Measurements from ENCODE around the gene KCNN2. TPM values are rescaled to one million over a fixed set of nuclear protein-coding genes. Genes with fewer than 3 reads are reported as not detected.

Gene KCNN2
- total RNA-seq, 1 donor from 2014 or later: 2.3 TPM

DNA sequence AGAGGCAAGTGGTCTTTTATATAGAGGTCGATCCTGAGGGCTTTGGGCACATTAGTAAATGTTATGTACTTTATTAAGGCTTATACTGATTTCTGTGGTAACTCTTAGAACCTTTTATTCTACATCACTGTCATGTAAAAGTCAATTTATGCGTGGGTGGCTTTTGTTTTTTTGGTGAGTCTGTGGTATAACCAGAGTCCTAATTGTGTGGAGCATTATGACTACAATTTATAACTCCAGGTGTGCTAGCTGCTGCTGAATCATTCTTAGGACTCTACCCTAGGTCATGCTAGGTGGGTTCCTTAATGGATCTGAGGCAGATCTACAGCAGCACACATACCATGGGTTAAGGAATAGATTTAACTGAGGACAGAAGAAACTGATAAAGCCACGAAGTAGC lies 33.9 kb upstream of the KCNN2 start:
- Mint-ChIP-seq H3K9me3 (ENCODE audit: unreplicated experiment) (no peaks in the 10 kb centered on the region), H3K36me3 (ENCODE audit: unreplicated experiment) (no peaks in the 10 kb centered on the region), H3K27ac (ENCODE audit: unreplicated experiment) (no peak overlapping the region), H3K27me3 (ENCODE audit: unreplicated experiment) (peaks cover 2% of the 10 kb centered on the region), H3K4me3 (ENCODE audit: unreplicated experiment) (no peak overlapping the region), H3K4me1 (ENCODE audit: low read depth, unreplicated experiment) (no peaks in the 10 kb centered on the region)
- TF ChIP-seq, protein P1, sequence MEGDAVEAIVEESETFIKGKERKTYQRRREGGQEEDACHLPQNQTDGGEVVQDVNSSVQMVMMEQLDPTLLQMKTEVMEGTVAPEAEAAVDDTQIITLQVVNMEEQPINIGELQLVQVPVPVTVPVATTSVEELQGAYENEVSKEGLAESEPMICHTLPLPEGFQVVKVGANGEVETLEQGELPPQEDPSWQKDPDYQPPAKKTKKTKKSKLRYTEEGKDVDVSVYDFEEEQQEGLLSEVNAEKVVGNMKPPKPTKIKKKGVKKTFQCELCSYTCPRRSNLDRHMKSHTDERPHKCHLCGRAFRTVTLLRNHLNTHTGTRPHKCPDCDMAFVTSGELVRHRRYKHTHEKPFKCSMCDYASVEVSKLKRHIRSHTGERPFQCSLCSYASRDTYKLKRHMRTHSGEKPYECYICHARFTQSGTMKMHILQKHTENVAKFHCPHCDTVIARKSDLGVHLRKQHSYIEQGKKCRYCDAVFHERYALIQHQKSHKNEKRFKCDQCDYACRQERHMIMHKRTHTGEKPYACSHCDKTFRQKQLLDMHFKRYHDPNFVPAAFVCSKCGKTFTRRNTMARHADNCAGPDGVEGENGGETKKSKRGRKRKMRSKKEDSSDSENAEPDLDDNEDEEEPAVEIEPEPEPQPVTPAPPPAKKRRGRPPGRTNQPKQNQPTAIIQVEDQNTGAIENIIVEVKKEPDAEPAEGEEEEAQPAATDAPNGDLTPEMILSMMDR (IDR thresholded peaks at IDR 0.05; ENCODE audit: partially characterized antibody, unreplicated experiment): no peak
- no peak for DNase-seq

GRCh38 chr5:114330916-114331531 lies 30.8 kb upstream of the KCNN2 start:
- Mint-ChIP-seq H3K4me1 (ENCODE audit: low read depth, unreplicated experiment) (no peaks in the 10 kb centered on the region), H3K4me3 (ENCODE audit: unreplicated experiment) (no peak overlapping the region), H3K27me3 (ENCODE audit: unreplicated experiment) (peaks cover 2% of the 10 kb centered on the region), H3K27ac (ENCODE audit: unreplicated experiment) (no peak overlapping the region), H3K36me3 (ENCODE audit: unreplicated experiment) (no peaks in the 10 kb centered on the region), H3K9me3 (ENCODE audit: unreplicated experiment) (no peaks in the 10 kb centered on the region)
- TF ChIP-seq, protein P1 (IDR thresholded peaks at IDR 0.05; ENCODE audit: partially characterized antibody, unreplicated experiment): no peak
- DNase-seq: no peak

- no peak for DNase-seq
- Mint-ChIP-seq H3K36me3 (ENCODE audit: unreplicated experiment) (no peaks in the 10 kb centered on the region), H3K27ac (ENCODE audit: unreplicated experiment) (no peak overlapping the region), H3K4me3 (ENCODE audit: unreplicated experiment) (no peak overlapping the region), H3K27me3 (ENCODE audit: unreplicated experiment) (no peaks in the 10 kb centered on the region), H3K9me3 (ENCODE audit: unreplicated experiment) (no peaks in the 10 kb centered on the region), H3K4me1 (ENCODE audit: low read depth, unreplicated experiment) (no peaks in the 10 kb centered on the region)
- TF ChIP-seq, protein P1 (IDR thresholded peaks at IDR 0.05; ENCODE audit: partially characterized antibody, unreplicated experiment): no peak
Measured at GRCh38 chr5:114332493-114332892, 29.4 kb upstream of the KCNN2 start.

DNA sequence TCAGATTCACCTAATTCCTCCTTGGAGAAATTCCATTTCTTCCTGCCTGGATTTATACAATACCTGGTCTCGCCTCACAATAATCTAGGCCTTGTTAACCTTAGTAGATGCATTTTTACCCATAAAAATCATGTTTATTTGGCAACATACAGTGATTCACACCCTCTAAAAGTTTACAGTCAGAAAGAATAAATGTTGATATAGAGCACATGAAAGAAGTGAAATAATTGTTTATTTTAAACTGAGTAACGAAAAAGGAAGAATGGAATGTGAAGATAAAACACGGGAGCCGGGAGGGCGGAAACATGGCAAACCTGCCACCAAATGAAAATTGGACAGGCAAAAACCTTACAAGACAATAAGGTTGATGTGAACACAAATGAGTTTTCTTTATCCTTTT lies 28.9 kb upstream of the KCNN2 start:
- Mint-ChIP-seq H3K4me3 (ENCODE audit: unreplicated experiment) (no peak overlapping the region), H3K27me3 (ENCODE audit: unreplicated experiment) (no peaks in the 10 kb centered on the region), H3K9me3 (ENCODE audit: unreplicated experiment) (no peaks in the 10 kb centered on the region), H3K27ac (ENCODE audit: unreplicated experiment) (no peak overlapping the region), H3K4me1 (ENCODE audit: low read depth, unreplicated experiment) (no peaks in the 10 kb centered on the region), H3K36me3 (ENCODE audit: unreplicated experiment) (no peaks in the 10 kb centered on the region)
- DNase-seq: no peak
- TF ChIP-seq, protein P1 (IDR thresholded peaks at IDR 0.05; ENCODE audit: partially characterized antibody, unreplicated experiment): no peak

DNA sequence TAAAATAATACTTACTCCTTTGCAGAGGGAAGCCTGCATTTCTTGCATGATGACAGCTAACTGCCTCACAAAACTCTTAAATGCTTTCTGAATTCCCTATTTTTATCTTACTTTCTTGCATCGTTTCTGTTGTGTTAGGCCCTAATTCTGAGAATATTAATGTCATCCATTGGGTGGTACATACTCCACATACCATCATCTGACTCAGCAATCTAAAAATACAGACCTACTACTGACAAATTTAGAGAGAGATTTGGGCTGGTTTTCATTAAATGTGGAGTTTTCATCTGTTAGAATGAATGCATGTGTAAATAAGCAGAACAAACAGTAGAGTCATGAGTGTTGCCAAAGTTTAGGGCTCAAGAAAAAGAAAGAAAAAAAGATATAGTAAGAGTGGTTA lies 26.5 kb upstream of the KCNN2 start:
- TF ChIP-seq, protein P1 (IDR thresholded peaks at IDR 0.05; ENCODE audit: partially characterized antibody, unreplicated experiment): no peak
- H3K36me3 Mint-ChIP-seq (ENCODE audit: unreplicated experiment): no peaks in the 10 kb centered on the region
- DNase-seq: no peak
- no peak overlapping the region for H3K4me3 Mint-ChIP-seq (ENCODE audit: unreplicated experiment)
- no peak overlapping the region for H3K27ac Mint-ChIP-seq (ENCODE audit: unreplicated experiment)
- no peaks in the 10 kb centered on the region for H3K27me3 Mint-ChIP-seq (ENCODE audit: unreplicated experiment)
- no peaks in the 10 kb centered on the region for H3K9me3 Mint-ChIP-seq (ENCODE audit: unreplicated experiment)
- no peaks in the 10 kb centered on the region for H3K4me1 Mint-ChIP-seq (ENCODE audit: low read depth, unreplicated experiment)

Measured in glutamatergic neuron (in vitro differentiated cells).